GM12891 (cell line): Measurements from ENCODE around the gene TES.

Experiments
- POLR2A ChIP-seq: IDR thresholded peaks from 2 replicates; pipeline ENCODE4 v1.6.1; 2011; ENCODE audit warnings: low read depth, low read length, control low read depth
- POLR2AphosphoS5 ChIP-seq: IDR thresholded peaks from 2 replicates; pipeline ENCODE4 v1.6.1; 2011; ENCODE audit warnings: low read depth, low read length, control low read depth
- SPI1 ChIP-seq: IDR thresholded peaks from 2 replicates; pipeline ENCODE4 v1.6.1; 2011; ENCODE audit warnings: low read depth, low read length, control low read depth

DNA sequence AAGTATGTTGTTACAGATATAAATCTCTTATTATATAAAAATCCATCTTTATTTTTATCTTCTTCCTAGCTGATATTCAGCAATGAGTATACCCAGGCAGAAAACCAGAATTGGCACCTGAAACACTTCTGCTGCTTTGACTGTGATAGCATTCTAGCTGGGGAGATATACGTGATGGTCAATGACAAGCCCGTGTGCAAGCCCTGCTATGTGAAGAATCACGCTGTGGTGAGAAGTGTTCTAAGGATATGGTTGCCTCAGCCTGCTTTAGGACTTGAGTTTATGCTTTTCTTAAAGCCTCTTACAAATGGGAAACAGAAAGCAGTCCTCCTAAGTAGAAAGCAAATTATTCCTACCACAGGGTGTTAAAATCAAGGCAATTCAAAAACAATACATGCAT, 41.9 kb downstream of the TES start:
- no peak for TF ChIP-seq POLR2A
- no peak for TF ChIP-seq SPI1
- no peak for TF ChIP-seq POLR2AphosphoS5
